GM21515 (cell line): Measurements from ENCODE around the gene BAAT.
A peak's percentile ranks its signal among the peaks of the same experiment; 100 is the strongest.

Experiments
- ATAC-seq: cut with Tn5 transposase; IDR thresholded peaks from one replicate; pipeline ENCODE4 v1.9.1; 2021; ENCODE audit not compliant: unreplicated experiment

The BAAT gene

GRCh38 chr9:101398930-101399642 is 14.3 kb upstream of the BAAT start:
- ATAC-seq = no peak

DNA sequence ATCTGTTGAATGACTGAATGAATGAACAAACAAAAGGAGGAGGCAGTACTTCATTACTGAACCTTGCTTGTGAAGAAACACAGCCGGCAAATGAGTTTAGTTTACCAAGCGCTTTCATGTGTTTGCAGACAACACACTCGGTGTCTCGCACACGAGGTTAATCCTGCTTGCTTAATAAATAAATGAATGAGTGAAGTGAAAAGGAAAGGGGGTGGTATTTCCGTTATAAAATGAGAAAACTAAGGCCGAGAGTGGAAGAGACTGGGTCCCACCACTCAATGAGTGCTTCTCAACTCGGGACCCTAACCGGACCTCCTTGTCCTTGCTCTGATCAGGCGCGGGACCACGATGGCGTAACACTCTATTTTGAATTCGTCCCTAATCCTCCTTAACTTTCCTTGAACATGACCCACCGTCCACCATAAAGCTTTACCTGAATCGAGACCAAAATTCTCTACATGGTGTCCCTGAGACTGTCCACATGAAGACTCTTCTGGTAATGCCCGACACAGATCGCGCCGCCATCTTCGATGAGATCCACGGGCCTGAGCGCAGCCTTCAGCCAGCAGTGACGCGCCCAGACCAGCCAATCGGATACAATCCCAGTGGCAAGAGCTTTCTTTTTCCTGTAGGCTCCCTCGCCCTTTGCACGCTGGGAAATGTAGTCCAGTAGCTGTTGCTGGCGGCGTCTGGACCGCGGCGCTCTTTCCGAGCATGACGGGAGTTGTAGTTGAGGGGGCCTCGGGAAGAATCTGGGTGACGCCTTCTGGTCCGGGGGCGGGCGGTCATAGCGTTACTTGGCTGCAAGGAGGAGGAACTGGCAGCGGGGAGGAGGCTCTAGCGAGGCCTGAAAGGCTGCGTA is 13.5 kb upstream of the BAAT start, which contains the start of the genes MRPL50 and ZNF189:
Gene MRPL50 (minus strand): TSS at position 551 of the 862 bp plus-strand sequence. CDS start 26 bp downstream, at position 525.
Gene ZNF189 (plus strand): TSS at position 784 of the 862 bp plus-strand sequence. CDS start 306 bp downstream, outside the sequence.
- ATAC-seq = peak; percentile 99

- ATAC-seq = no peak
Observed at GRCh38 chr9:101397746-101398067, 12.9 kb upstream of the BAAT start.

DNA sequence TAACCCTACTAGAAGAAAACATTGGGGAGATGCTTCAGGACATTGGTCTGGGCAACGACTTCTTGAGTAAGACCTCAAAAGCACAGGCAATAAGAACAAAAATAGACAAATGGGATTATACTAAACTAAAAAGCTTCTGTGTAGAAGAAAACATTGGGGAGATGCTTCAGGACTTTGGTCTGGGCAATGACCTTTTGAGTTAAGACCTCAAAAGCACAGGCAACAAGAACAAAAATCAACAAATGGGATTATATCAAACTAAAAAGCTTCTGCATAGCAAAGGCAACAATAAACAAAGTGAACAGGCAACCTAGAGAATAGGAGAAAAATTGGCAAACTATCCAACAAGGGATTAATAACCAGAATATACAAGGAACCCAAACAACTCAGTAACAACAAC is 9.9 kb upstream of the BAAT start:
- ATAC-seq = no peak

DNA sequence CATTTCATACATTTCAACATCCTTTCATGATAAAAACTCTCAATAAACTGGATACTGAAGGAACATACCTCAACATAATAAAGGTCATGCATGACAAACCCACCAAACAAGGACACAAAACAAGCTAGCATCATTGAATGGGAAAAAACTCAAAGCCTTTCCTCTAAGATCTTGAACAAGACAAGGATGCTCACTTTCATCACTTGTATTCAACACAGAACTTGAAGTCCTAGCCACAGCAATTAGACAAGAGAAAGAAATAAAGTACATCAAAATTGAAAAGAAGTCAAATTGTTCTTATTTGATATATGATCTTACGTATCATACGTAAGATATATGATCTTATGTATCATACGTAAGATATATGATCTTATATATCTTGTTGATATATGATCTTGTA is 8.3 kb upstream of the BAAT start:
- ATAC-seq = no peak

- no peak for ATAC-seq
Observed at GRCh38 chr9:101388507-101388993, 3.7 kb upstream of the BAAT start.

DNA sequence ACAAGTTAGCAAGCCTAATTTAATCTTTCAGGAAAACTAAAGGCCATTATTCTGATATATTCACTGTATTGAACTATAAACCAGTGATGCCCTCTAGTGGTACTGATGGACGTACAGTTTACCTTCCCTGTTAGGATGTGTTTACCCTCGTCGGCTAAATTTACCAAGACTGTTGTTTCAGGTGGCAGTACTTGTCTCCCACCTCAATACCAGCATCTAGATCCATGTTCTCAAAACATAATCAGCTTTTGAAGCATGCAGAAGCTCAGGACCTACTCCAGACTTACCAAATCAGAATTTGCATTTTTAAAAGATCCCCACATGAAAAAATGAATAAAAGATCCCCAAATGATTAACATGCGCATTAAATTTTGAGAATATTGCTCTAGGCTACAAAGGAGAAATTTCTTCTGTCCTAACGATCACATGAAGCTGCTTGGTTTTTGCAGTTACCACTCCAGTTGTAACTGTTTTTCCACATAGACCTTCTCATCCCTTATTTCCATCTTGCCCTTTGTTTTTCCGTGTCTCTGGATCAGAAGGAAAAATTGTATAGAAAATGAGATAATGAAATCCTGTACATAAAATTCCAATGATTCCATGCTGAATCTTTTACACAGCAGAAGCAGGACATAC is 3.2 kb upstream of the BAAT start:
- peak; percentile 78 for ATAC-seq

DNA sequence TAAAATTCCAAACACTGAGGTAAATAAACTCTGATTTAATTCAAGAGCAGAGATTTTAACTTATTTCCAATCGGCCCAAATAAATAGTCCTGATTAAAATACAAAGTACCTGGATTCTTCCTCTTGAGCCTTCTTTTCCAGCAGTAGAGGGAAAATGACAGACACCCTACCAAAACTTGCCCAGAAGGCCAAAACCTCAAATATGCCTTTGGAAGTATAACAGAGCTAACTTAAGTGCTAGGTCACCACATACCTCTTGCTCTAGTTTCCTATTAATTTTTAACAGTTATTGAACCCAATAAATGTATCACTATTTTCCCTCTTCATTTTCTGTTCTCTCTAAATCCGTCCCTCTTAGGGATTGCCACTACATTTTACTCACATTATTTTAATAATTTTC is 1.4 kb downstream of the BAAT start:
- ATAC-seq = no peak

DNA sequence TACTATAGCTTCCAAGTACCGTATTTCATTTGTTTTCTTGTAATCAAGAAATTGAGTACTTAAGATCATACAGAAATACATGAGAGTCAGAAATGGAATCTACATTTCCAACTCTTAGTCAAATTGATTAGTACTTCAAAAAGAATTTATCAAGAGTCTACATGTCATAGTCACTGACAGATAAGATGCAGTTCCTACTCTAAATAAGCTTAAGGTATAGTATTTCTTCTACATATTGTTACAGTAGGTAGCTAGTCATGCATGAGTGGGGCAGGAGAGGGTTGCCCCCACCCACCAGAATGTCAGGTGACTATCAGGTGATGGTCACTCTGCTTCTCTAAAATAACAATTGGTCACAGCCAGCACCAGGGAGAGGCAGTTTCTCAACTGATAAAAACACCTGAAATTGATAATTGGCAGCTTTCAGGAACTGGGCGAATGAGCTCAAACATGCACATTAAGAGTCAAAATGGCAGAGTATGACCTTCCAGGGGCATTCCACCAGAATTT is 2.9 kb downstream of the BAAT start:
- ATAC-seq = no peak

- ATAC-seq = no peak
Observed at GRCh38 chr9:101381118-101381517, 3.7 kb downstream of the BAAT start.

DNA sequence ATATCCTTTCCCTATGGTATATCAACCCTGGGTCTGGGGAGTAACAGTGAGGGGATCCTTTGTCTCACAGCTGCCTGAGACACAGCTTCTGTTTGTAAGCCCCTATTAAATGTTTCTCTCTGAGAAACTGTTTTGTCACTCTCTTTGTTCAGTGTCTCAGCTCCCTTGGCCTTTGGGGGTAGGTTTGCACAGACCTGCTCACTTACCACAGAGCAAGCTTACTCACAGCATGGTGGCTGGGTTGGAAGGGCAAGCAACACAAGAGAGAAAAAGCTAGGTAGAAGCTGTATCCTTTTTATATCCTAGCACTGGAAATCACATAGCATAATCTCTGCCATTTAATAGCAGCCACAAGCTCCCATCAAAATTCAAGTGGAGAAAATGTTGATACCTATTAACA is 4.5 kb downstream of the BAAT start:
- no peak for ATAC-seq

DNA sequence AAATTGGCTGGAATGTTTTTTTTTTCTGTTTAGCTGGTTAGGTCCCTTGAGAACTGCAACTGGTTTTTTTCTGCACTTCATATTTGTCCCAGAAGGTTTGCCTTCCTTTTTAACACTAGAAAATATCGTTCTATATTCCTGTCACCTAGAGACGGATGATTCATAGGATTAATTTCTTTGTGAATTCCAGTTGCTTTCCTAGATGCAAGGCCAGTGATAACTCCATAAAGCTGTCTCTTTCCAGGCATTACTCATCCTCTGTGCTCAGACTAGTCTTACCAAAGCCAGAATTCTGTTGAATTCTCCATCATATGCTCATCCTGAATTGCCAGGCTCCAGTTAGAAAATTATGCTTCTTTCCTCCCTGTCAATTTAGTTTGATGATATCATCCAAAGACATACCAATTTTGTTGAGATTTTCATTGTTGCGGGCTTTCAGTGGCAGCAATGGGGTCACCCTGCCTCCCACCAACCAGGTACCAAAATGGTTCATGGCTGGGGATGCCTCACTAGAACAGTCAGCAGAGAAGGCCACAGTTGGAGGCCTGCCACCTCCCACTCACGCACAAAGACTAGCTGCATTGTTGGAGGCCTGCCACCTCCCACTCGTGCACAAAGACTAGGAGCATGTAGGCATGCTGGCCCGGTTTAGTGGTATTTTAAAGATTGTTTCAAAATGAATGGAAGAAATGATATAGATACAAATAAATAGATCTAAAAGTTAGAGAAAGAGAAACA is 8.5 kb downstream of the BAAT start:
- no peak for ATAC-seq

DNA sequence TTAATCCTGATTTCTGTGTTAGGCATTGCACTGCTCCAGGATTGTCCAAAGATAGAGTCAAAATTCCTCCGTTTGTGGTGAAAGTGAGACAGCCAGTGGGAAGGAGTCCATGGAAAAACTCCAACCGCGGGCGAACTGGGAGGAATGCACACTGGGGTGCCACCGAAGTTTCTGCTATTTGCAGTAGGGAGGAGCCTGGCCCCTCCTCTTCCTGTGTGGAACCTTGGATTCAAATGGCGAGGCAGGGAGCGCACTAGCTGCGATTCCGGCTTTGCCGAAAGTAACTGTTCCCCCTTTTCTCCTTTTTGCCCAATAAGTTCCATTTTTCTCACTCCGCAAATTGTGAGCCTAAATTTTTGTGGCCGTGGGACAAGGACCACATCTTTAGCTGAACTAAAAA is 9.3 kb downstream of the BAAT start:
- no peak for ATAC-seq

DNA sequence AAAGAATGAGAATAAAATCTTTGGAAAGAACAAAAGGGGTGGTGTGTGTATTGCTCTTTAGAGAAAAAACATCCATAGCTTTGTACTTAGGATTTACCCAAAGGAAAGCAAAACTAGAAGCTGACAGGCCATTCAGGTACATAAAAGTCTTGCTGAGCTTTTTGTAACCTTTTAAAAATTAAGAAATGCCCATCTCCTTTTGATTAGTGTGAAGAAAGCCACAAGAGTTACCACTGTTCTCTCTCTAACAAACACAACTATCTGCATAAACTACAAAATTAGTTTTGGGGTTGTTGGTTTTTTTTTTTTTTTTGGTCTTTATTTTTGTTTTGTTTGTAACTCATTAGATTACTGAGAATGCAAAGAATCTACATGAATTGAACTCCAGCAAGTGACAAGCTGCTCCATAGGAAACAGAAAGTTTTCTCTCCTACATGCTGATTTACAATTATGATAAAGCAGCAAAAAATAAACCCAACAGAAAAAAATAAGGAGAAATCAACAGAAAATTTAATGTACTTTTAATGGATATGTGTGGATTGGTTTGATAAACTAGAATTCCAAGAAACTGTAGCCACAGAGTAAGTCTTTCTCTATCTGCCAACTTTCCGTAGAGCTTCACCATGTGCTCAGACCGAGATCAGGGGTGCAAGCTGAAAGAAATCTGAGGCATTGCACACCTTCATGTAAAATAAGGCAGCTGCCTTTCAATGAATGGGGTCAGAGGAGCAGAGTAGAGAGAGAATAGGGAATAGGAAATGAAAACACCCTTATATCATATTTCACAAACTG is 12.3 kb downstream of the BAAT start:
- ATAC-seq = no peak

- no peak for ATAC-seq
Observed at GRCh38 chr9:101371813-101372212, 13.0 kb downstream of the BAAT start.

- ATAC-seq = no peak
Observed at GRCh38 chr9:101369884-101370531, 14.8 kb downstream of the BAAT start.

DNA sequence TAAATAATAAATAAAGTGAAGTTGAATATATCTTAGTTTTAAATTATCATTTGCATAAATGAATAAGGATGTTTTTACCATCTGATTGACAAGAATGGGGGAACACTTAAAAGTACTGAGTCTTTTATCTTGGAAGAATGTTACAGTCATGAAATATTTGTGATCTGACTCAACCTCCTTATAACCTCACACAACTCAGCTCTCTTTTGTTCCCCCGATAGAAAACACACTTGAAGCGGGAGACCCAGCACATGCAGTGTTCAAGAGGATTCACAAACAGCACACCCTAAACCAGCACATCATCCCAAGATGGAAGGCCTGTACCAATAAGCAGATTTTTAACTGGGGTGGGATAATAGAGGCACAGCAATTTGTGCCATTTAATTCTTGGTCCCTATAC is 15.5 kb downstream of the BAAT start:
- no peak for ATAC-seq

- no peak for ATAC-seq
Observed at GRCh38 chr9:101367323-101367722, 17.5 kb downstream of the BAAT start.

DNA sequence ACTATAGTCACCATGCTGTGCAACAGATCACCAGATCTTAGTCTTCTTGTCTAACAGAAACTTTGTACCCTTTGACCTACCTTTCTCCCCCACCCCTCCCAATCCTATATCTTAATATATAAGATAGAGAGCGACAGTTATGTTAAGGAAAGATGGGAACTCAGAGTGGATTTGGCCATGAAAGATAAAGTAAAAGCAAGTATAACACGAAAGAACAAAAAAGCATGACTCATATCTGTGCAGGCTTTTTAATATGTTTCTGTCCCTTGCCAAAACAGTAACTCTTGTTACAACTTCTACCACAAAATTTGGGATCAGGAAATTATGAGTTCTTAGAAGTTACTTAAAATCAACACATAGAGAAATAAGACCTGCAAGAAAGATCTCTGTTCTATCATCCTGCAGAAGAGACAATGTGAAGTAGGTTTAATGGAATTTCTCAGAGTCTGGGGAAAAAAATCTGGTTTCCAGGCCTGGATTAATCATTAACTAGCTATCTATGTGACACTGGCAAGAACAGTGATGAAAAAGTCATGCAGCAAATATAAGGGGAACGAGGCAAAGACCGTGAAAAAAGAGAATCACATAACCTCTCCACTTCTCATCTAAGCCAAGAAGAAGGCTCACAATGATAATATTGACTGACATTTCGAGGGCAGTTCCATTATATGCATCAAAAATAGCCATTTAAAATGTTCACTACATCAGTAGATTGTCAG is 18.6 kb downstream of the BAAT start:
- no peak for ATAC-seq
